Activated CD4-positive, alpha-beta T cell treated with anti-CD3 and anti-CD28 coated beads for 36 hours (primary cell): ENCODE measurements around the gene DOC2A. TPM values are rescaled to one million over a fixed set of nuclear protein-coding genes. Genes with fewer than 3 reads are reported as not detected.

Experiments
- ATAC-seq: fragments of 200-7000 bp; cut with Tn5 transposase; one replicate; pipeline ENCODE4 v1.10.0; 2021; ENCODE audit warnings: mild to moderate bottlenecking, moderate library complexity
- CTCF ChIA-PET: fragments of 350-600 bp; sonication (Branson Sonifier 250); formaldehyde crosslinking; loops from one replicate; lab custom pipeline; 2021; ENCODE audit warnings: antibody characterized with exemption; lab: Charles Lee
- POLR2A ChIA-PET: fragments of 350-600 bp; sonication (Branson Sonifier 250); formaldehyde crosslinking; loops from one replicate; lab custom pipeline; 2021; ENCODE audit warnings: antibody characterized with exemption, inconsistent platforms; lab: Charles Lee
- DNase-seq: peaks from one replicate; pipeline ENCODE4 v3.0.0-alpha.2; 2020
- H3K27ac Mint-ChIP-seq: one replicate; pipeline ENCODE4 v1.8.0; 2021; ENCODE audit warnings: mixed read lengths
- H3K27me3 Mint-ChIP-seq: one replicate; pipeline ENCODE4 v1.8.0; 2021; ENCODE audit warnings: mixed read lengths
- H3K36me3 Mint-ChIP-seq: one replicate; pipeline ENCODE4 v1.8.0; 2021; ENCODE audit warnings: low read depth, mixed read lengths
- H3K4me1 Mint-ChIP-seq: one replicate; pipeline ENCODE4 v1.8.0; 2021; ENCODE audit warnings: mixed read lengths
- H3K4me3 Mint-ChIP-seq: one replicate; pipeline ENCODE4 v1.8.0; 2021; ENCODE audit warnings: mild to moderate bottlenecking, moderate library complexity, mixed read lengths
- H3K9me3 Mint-ChIP-seq: one replicate; pipeline ENCODE4 v1.8.0; 2021; ENCODE audit warnings: low read depth, mixed read lengths
- intact Hi-C, 2 experiments: fragments of 100-400 bp; cut with DNase I in 1 of 2; cut with micrococcal nuclease in 1 of 2; formaldehyde crosslinking; loops; one replicate each; pipeline versions ENCODE4 v1.14.2 to v1.15.1; 2022 to 2024; cut with DNase I, micrococcal nuclease
- total RNA-seq, 2 experiments: library from RNA; stranded (reverse); gene quantifications; one replicate each; pipeline ENCODE4 v1.2.3, GENCODE V29; 2021

Gene DOC2A
- total RNA-seq, 2 experiments from 2014 or later: 0.69 to 1.3 TPM

- Mint-ChIP-seq H3K9me3 (no peaks in the 10 kb centered on the region), H3K4me1 (no peaks in the 10 kb centered on the region), H3K27me3 (no peaks in the 10 kb centered on the region), H3K36me3 (peaks cover 27% of the 10 kb centered on the region), H3K27ac (no peak overlapping the region), H3K4me3 (no peak overlapping the region)
- no peak for DNase-seq
- no peak for ATAC-seq
- intact Hi-C loops: no loop called here
- POLR2A ChIA-PET: no interaction called here
- CTCF ChIA-PET: interaction anchor here (0.6 to 0.8 kb wide), 2 partner anchors 52 to 193 kb away, joined by 3 read pairs; no protein-coding TSS in a partner anchor
Observed at GRCh38 chr16:29988346-29989075, 22.3 kb downstream of the DOC2A start.

DNA sequence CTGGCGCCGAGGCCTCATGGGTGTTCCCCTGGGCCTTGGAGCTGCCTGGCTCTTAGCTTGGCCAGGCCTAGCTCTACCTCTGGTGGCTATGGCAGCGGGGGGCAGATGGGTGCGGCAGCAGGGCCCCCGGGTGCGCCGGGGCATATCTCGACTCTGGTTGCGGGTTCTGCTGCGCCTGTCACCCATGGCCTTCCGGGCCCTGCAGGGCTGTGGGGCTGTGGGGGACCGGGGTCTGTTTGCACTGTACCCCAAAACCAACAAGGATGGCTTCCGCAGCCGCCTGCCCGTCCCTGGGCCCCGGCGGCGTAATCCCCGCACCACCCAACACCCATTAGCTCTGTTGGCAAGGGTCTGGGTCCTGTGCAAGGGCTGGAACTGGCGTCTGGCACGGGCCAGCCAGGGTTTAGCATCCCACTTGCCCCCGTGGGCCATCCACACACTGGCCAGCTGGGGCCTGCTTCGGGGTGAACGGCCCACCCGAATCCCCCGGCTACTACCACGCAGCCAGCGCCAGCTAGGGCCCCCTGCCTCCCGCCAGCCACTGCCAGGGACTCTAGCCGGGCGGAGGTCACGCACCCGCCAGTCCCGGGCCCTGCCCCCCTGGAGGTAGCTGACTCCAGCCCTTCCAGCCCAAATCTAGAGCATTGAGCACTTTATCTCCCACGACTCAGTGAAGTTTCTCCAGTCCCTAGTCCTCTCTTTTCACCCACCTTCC, 23.3 kb downstream of the DOC2A start:
- ATAC-seq (no peak), DNase-seq (no peak)
- CTCF ChIA-PET: no interaction called here
- POLR2A ChIA-PET: no interaction called here
- Mint-ChIP-seq H3K27me3 (no peaks in the 10 kb centered on the region), H3K4me3 (no peak overlapping the region), H3K9me3 (no peaks in the 10 kb centered on the region), H3K36me3 (peaks cover 30% of the 10 kb centered on the region), H3K4me1 (no peaks in the 10 kb centered on the region), H3K27ac (no peak overlapping the region)
- intact Hi-C loops: no loop called here

- intact Hi-C loops: no loop called here
- Mint-ChIP-seq H3K27ac (no peak overlapping the region), H3K27me3 (no peaks in the 10 kb centered on the region), H3K36me3 (peaks cover 28% of the 10 kb centered on the region), H3K4me3 (no peak overlapping the region), H3K4me1 (no peaks in the 10 kb centered on the region), H3K9me3 (no peaks in the 10 kb centered on the region)
- DNase-seq (no peak), ATAC-seq (no peak)
- POLR2A ChIA-PET: no interaction called here
- CTCF ChIA-PET: no interaction called here
Observed at GRCh38 chr16:29986931-29987330, 23.9 kb downstream of the DOC2A start.

DNA sequence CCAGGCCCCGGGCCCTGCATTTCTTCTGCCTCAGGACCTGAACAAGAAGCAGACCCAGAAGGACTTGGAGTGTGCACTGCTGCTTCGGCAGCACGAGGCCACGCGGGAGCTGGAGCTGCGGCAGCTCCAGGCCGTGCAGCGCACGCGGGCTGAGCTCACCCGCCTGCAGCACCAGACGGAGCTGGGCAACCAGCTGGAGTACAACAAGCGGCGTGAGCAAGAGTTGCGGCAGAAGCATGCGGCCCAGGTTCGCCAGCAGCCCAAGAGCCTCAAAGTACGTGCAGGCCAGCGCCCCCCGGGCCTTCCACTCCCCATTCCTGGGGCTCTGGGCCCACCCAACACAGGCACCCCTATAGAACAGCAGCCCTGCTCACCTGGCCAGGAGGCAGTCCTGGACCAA, 24.6 kb downstream of the DOC2A start:
- ATAC-seq (no peak), DNase-seq (no peak)
- POLR2A ChIA-PET: interaction anchor here (1.4 kb wide), 1 partner anchor 9 kb away, joined by 3 read pairs; the partner anchor contains the start of gene HIRIP3
- Mint-ChIP-seq H3K4me1 (no peaks in the 10 kb centered on the region), H3K4me3 (no peak overlapping the region), H3K27me3 (no peaks in the 10 kb centered on the region), H3K9me3 (no peaks in the 10 kb centered on the region), H3K36me3 (peaks cover 29% of the 10 kb centered on the region), H3K27ac (no peak overlapping the region)
- CTCF ChIA-PET: interaction anchor here (0.6 kb wide), 1 partner anchor 86 kb away, joined by 3 read pairs; the partner anchor contains the start of gene ASPHD1
- intact Hi-C loops: no loop called here

GRCh38 chr16:29985271-29985811, 25.5 kb downstream of the DOC2A start:
- Mint-ChIP-seq H3K27me3 (no peaks in the 10 kb centered on the region), H3K4me1 (no peaks in the 10 kb centered on the region), H3K27ac (no peak overlapping the region), H3K36me3 (peaks cover 29% of the 10 kb centered on the region), H3K9me3 (no peaks in the 10 kb centered on the region), H3K4me3 (no peak overlapping the region)
- ChIA-PET CTCF (no interaction called here), POLR2A (interaction anchor here (1.4 to 1.5 kb wide), 2 partner anchors 10 kb away, joined by 3 to 4 read pairs; partner anchors contain the start of gene HIRIP3)
- ATAC-seq: no peak
- no peak for DNase-seq
- intact Hi-C loops: no loop called here

GRCh38 chr16:29984764-29985147, 26.1 kb downstream of the DOC2A start:
- H3K4me1 Mint-ChIP-seq: no peaks in the 10 kb centered on the region
- intact Hi-C loops: no loop called here
- no peaks in the 10 kb centered on the region for H3K9me3 Mint-ChIP-seq
- no peak overlapping the region for H3K27ac Mint-ChIP-seq
- no peaks in the 10 kb centered on the region for H3K27me3 Mint-ChIP-seq
- POLR2A ChIA-PET: interaction anchor here (1.5 kb wide), 1 partner anchor 9 kb away, joined by 4 read pairs; no protein-coding TSS in a partner anchor
- DNase-seq: no peak
- no peak for ATAC-seq
- peaks cover 27% of the 10 kb centered on the region for H3K36me3 Mint-ChIP-seq
- H3K4me3 Mint-ChIP-seq: no peak overlapping the region
- CTCF ChIA-PET: no interaction called here

- Mint-ChIP-seq H3K27me3 (no peaks in the 10 kb centered on the region), H3K36me3 (peaks cover 32% of the 10 kb centered on the region), H3K9me3 (no peaks in the 10 kb centered on the region), H3K27ac (no peak overlapping the region), H3K4me3 (no peak overlapping the region), H3K4me1 (no peaks in the 10 kb centered on the region)
- intact Hi-C loops: no loop called here
- ChIA-PET CTCF (no interaction called here), POLR2A (interaction anchor here (1.5 kb wide), 1 partner anchor 8 kb away, joined by 4 read pairs; no protein-coding TSS in a partner anchor)
- DNase-seq (no peak), ATAC-seq (no peak)
Observed at GRCh38 chr16:29984137-29984763, 26.6 kb downstream of the DOC2A start.

- DNase-seq (no peak), ATAC-seq (no peak)
- intact Hi-C loops: no loop called here
- H3K4me1 Mint-ChIP-seq: no peaks in the 10 kb centered on the region
- no peak overlapping the region for H3K4me3 Mint-ChIP-seq
- ChIA-PET POLR2A (no interaction called here), CTCF (interaction anchor here (1.1 kb wide), 1 partner anchor 292 kb away, joined by 4 read pairs; no protein-coding TSS in a partner anchor)
- H3K9me3 Mint-ChIP-seq: no peaks in the 10 kb centered on the region
- H3K36me3 Mint-ChIP-seq: peaks cover 35% of the 10 kb centered on the region
- H3K27ac Mint-ChIP-seq: no peak overlapping the region
- H3K27me3 Mint-ChIP-seq: no peaks in the 10 kb centered on the region
Observed at GRCh38 chr16:29983420-29984136, 27.2 kb downstream of the DOC2A start.

- intact Hi-C loops: no loop called here
- ChIA-PET POLR2A (no interaction called here), CTCF (interaction anchor here (1.1 kb wide), 1 partner anchor 291 kb away, joined by 4 read pairs; no protein-coding TSS in a partner anchor)
- ATAC-seq (no peak), DNase-seq (no peak)
- Mint-ChIP-seq H3K9me3 (no peaks in the 10 kb centered on the region), H3K4me3 (no peak overlapping the region), H3K4me1 (no peaks in the 10 kb centered on the region), H3K27ac (no peak overlapping the region), H3K27me3 (no peaks in the 10 kb centered on the region), H3K36me3 (peaks cover 39% of the 10 kb centered on the region)
Observed at GRCh38 chr16:29982560-29983419, 28.0 kb downstream of the DOC2A start.

DNA sequence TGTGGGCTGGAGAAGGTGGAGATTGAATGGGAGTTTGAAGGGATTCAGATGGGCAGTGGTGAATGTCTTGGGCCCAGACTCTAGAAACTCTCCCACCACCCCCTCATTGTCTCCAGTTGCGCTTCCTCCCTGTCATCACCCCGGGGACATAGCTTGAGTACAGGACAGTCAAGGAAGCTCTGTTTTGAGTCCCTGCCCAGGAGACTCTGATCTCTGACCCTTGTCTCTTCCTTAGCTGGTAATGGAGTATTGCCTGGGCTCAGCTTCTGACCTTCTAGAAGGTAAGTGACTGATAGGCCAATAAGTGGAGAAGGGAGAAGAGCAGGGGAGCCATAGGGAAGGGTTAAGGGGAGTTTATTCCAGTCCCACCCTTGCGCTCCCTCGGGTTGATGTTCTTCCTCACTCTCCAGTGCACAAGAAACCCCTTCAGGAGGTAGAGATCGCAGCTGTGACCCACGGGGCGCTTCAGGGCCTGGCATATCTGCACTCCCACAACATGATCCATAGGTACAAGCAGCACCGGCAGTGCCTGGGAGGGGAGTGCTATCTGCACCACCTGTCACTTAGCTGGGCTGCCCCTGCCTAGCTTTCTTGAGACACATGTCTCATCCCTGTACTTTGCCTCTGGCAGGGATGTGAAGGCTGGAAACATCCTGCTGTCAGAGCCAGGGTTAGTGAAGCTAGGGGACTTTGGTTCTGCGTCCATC, 32.1 kb downstream of the DOC2A start:
- Mint-ChIP-seq H3K27me3 (no peaks in the 10 kb centered on the region), H3K4me1 (peaks cover 26% of the 10 kb centered on the region), H3K4me3 (no peak overlapping the region), H3K27ac (no peak overlapping the region), H3K36me3 (peaks cover 28% of the 10 kb centered on the region), H3K9me3 (no peaks in the 10 kb centered on the region)
- intact Hi-C loops: no loop called here
- DNase-seq: no peak
- ChIA-PET CTCF (interaction anchor here (0.6 kb wide), 2 partner anchors 101 to 207 kb away, joined by 3 read pairs; no protein-coding TSS in a partner anchor), POLR2A (interaction anchor here (0.6 kb wide), 1 partner anchor 287 kb away, joined by 8 read pairs; no protein-coding TSS in a partner anchor)
- ATAC-seq: no peak
